WTC11 (cell line): Measurements from ENCODE around the gene BHLHE40. TPM values are rescaled to one million over a fixed set of nuclear protein-coding genes. Genes with fewer than 3 reads are reported as not detected.

Experiments used
- ATAC-seq: fragments of 200-7000 bp; cut with Tn5 transposase; 2 replicates; pipeline ENCODE4 v1.10.0; 2021; ENCODE audit warnings: mild to moderate bottlenecking, moderate library complexity
- CTCF ChIA-PET: fragments of 300-600 bp; sonication (Branson Sonifier 250); formaldehyde crosslinking; loops from one replicate; lab custom pipeline; 2021; ENCODE audit warnings: antibody characterized with exemption; lab: Charles Lee
- POLR2A ChIA-PET: fragments of 350-600 bp; sonication (Branson Sonifier 250); formaldehyde crosslinking; loops from one replicate; lab custom pipeline; 2021; ENCODE audit warnings: antibody characterized with exemption; lab: Charles Lee
- DNase-seq: peaks from one replicate; pipeline ENCODE4 v3.0.0; 2021; ENCODE audit warnings: low spot score
- H3K27ac Mint-ChIP-seq: 2 replicates; pipeline ENCODE4 v1.8.0; 2021; ENCODE audit warnings: mixed read lengths
- H3K27me3 Mint-ChIP-seq: 2 replicates; pipeline ENCODE4 v1.8.0; 2021; ENCODE audit warnings: low read depth, mild to moderate bottlenecking, moderate library complexity, mixed read lengths
- H3K36me3 Mint-ChIP-seq: 2 replicates; pipeline ENCODE4 v1.8.0; 2021; ENCODE audit warnings: mixed read lengths
- H3K4me1 Mint-ChIP-seq: 2 replicates; pipeline ENCODE4 v1.8.0; 2022; ENCODE audit warnings: mixed read lengths
- H3K4me3 Mint-ChIP-seq: 2 replicates; pipeline ENCODE4 v1.8.0; 2021; ENCODE audit warnings: mild to moderate bottlenecking, moderate library complexity, mixed read lengths
- H3K9me3 Mint-ChIP-seq: 2 replicates; pipeline ENCODE4 v1.8.0; 2021; ENCODE audit warnings: mixed read lengths
- AR ChIP-seq: fragments of 250-450 bp; sonication (Bioruptor Pico); IDR thresholded peaks from 2 replicates; pipeline ENCODE4 v1.9.0; 2021; ENCODE audit warnings: mild to moderate bottlenecking
- ATF1 ChIP-seq: sonication (generic); formaldehyde crosslinking; IDR thresholded peaks from 2 replicates; pipeline ENCODE4 v1.8.1; 2023; ENCODE audit warnings: mild to moderate bottlenecking, moderate library complexity, missing genetic modification reagents
- CREB1 ChIP-seq: sonication (generic); formaldehyde crosslinking; IDR thresholded peaks from 2 replicates; pipeline ENCODE4 v1.8.0; 2023; ENCODE audit warnings: mild to moderate bottlenecking, missing genetic modification reagents
- ETV6 ChIP-seq: sonication (generic); formaldehyde crosslinking; IDR thresholded peaks from 2 replicates; pipeline ENCODE4 v1.8.1; 2022; ENCODE audit warnings: mild to moderate bottlenecking, missing genetic modification reagents
- FOXK1 ChIP-seq: sonication (generic); formaldehyde crosslinking; IDR thresholded peaks from 2 replicates; pipeline ENCODE4 v1.8.0; 2022; ENCODE audit warnings: mild to moderate bottlenecking, moderate library complexity, missing genetic modification reagents
- FOXP4 ChIP-seq: sonication (generic); formaldehyde crosslinking; IDR thresholded peaks from 2 replicates; pipeline ENCODE4 v1.8.0; 2022; ENCODE audit warnings: mild to moderate bottlenecking, missing genetic modification reagents
- GRHL2 ChIP-seq: fragments of 250-450 bp; sonication (Bioruptor Pico); IDR thresholded peaks from 2 replicates; pipeline ENCODE4 v1.8.0; 2022; ENCODE audit warnings: mild to moderate bottlenecking, moderate library complexity; ENCODE audit not compliant: insufficient replicate concordance, severe bottlenecking
- HMGA2 ChIP-seq: fragments of 250-450 bp; sonication (Bioruptor Pico); IDR thresholded peaks from 2 replicates; pipeline ENCODE4 v1.4.0; 2021; ENCODE audit warnings: mild to moderate bottlenecking, moderate library complexity
- HMGXB4 ChIP-seq: sonication (generic); formaldehyde crosslinking; IDR thresholded peaks from 2 replicates; pipeline ENCODE4 v1.8.1; 2023; ENCODE audit warnings: mild to moderate bottlenecking, moderate library complexity, missing genetic modification reagents
- JAZF1 ChIP-seq: fragments of 250-450 bp; sonication (Bioruptor Pico); IDR thresholded peaks from 2 replicates; pipeline ENCODE4 v1.9.0; 2021; ENCODE audit warnings: moderate library complexity, mild to moderate bottlenecking, inconsistent platforms
- JUN ChIP-seq: sonication (generic); formaldehyde crosslinking; IDR thresholded peaks from 2 replicates; pipeline ENCODE4 v1.8.0; 2023; ENCODE audit warnings: mild to moderate bottlenecking, missing genetic modification reagents
- MLX ChIP-seq: sonication (generic); formaldehyde crosslinking; IDR thresholded peaks from 2 replicates; pipeline ENCODE4 v1.8.1; 2023; ENCODE audit warnings: mild to moderate bottlenecking, missing genetic modification reagents, moderate library complexity
- NFATC4 ChIP-seq: fragments of 250-450 bp; sonication (Bioruptor Pico); IDR thresholded peaks from 2 replicates; pipeline ENCODE4 v1.9.0; 2021; ENCODE audit warnings: mild to moderate bottlenecking
- NFE2L1 ChIP-seq: sonication (generic); formaldehyde crosslinking; IDR thresholded peaks from 2 replicates; pipeline ENCODE4 v1.8.1; 2023; ENCODE audit warnings: missing genetic modification reagents
- NR3C1 ChIP-seq: sonication (generic); formaldehyde crosslinking; conservative IDR thresholded peaks from 2 replicates; pipeline ENCODE4 v1.8.1; 2023; ENCODE audit warnings: low read depth, mild to moderate bottlenecking, missing genetic modification reagents
- RORB ChIP-seq: fragments of 250-450 bp; sonication (Bioruptor Pico); IDR thresholded peaks from 2 replicates; pipeline ENCODE4 v1.9.0; 2021; ENCODE audit warnings: mild to moderate bottlenecking
- SMAD3 ChIP-seq: sonication (generic); formaldehyde crosslinking; IDR thresholded peaks from 2 replicates; pipeline ENCODE4 v1.8.0; 2022; ENCODE audit warnings: missing genetic modification reagents, mild to moderate bottlenecking, borderline replicate concordance
- SOX15 ChIP-seq: fragments of 250-450 bp; sonication (Bioruptor Pico); IDR thresholded peaks from 2 replicates; pipeline ENCODE4 v1.9.0; 2021; ENCODE audit warnings: mild to moderate bottlenecking
- TEAD1 ChIP-seq: sonication (generic); formaldehyde crosslinking; IDR thresholded peaks from 2 replicates; pipeline ENCODE4 v1.8.0; 2022; ENCODE audit warnings: mild to moderate bottlenecking, missing genetic modification reagents
- USF1 ChIP-seq: sonication (generic); formaldehyde crosslinking; IDR thresholded peaks from 2 replicates; pipeline ENCODE4 v1.8.0; 2022; ENCODE audit warnings: mild to moderate bottlenecking, missing genetic modification reagents
- ZBTB21 ChIP-seq: sonication (generic); formaldehyde crosslinking; IDR thresholded peaks from 2 replicates; pipeline ENCODE4 v1.8.1; 2023; ENCODE audit warnings: mild to moderate bottlenecking, missing genetic modification reagents, borderline replicate concordance
- ZNF416 ChIP-seq: fragments of 250-450 bp; sonication (Bioruptor Pico); IDR thresholded peaks from 2 replicates; pipeline ENCODE4 v1.9.0; 2021; ENCODE audit warnings: mild to moderate bottlenecking, inconsistent platforms
- total RNA-seq: library from RNA; stranded (reverse); gene quantifications from 3 replicates; pipeline ENCODE4 v1.2.3, GENCODE V29; 2021

BHLHE40 gene
- total RNA-seq, 1 experiment from 2014 or later, result 5.7 TPM

- DNase-seq (no peak), ATAC-seq (no peak)
- H3K9me3 Mint-ChIP-seq, result no peaks in the 10 kb centered on the region
- H3K36me3 Mint-ChIP-seq, result no peaks in the 10 kb centered on the region
- POLR2A ChIA-PET, result no interaction called here
- peaks cover 14% of the 10 kb centered on the region for H3K4me1 Mint-ChIP-seq
- H3K27me3 Mint-ChIP-seq, result no peaks in the 10 kb centered on the region; the same call in 1 of the 2 replicates
- H3K4me3 Mint-ChIP-seq, result no peak overlapping the region
- H3K27ac Mint-ChIP-seq, result no peak overlapping the region
- TF ChIP-seq RORB (CRISPR knock-in tag) (no peak), FOXK1 (no peak), USF1 (CRISPR knock-in tag) (no peak)
- CTCF ChIA-PET, result interaction anchor here (1.3 kb wide), 1 partner anchor 47 kb away, joined by 4 read pairs; no protein-coding TSS in a partner anchor
Measured at GRCh38 chr3:5010706-5011554, 31.7 kb downstream of the BHLHE40 start.

GRCh38 chr3:5011555-5012256 lies 32.5 kb downstream of the BHLHE40 start:
- peaks cover 14% of the 10 kb centered on the region for H3K4me1 Mint-ChIP-seq
- H3K27me3 Mint-ChIP-seq, result no peaks in the 10 kb centered on the region; the same call in 1 of the 2 replicates
- DNase-seq (no peak), ATAC-seq (no peak)
- ChIA-PET POLR2A (interaction anchor here (1.3 kb wide), 1 partner anchor 12 kb away, joined by 6 read pairs; no protein-coding TSS in a partner anchor), CTCF (interaction anchor here (0.7 to 1.3 kb wide), 3 partner anchors 26 to 46 kb away, joined by 3 to 4 read pairs (median 3); no protein-coding TSS in a partner anchor)
- H3K36me3 Mint-ChIP-seq, result no peaks in the 10 kb centered on the region
- TF ChIP-seq NFATC4 (CRISPR knock-in tag) (no peak), NR3C1 (CRISPR knock-in tag) (no peak), ATF1 (no peak), ZNF416 (CRISPR knock-in tag) (no peak)
- no peaks in the 10 kb centered on the region for H3K9me3 Mint-ChIP-seq
- no peak overlapping the region for H3K4me3 Mint-ChIP-seq
- no peak overlapping the region for H3K27ac Mint-ChIP-seq

GRCh38 chr3:5012367-5012766 lies 33.1 kb downstream of the BHLHE40 start:
- POLR2A ChIA-PET, result interaction anchor here (1.3 kb wide), 1 partner anchor 11 kb away, joined by 6 read pairs; no protein-coding TSS in a partner anchor
- ATAC-seq (no peak), DNase-seq (no peak)
- H3K9me3 Mint-ChIP-seq, result no peaks in the 10 kb centered on the region
- no peaks in the 10 kb centered on the region for H3K36me3 Mint-ChIP-seq
- no peak for TF ChIP-seq GRHL2 (CRISPR knock-in tag)
- TF ChIP-seq MLX (CRISPR knock-in tag), result no peak
- no peak for TF ChIP-seq FOXP4 (CRISPR knock-in tag)
- TF ChIP-seq JUN (CRISPR knock-in tag), result no peak
- no peak for TF ChIP-seq NFE2L1 (CRISPR knock-in tag)
- no peak for TF ChIP-seq TEAD1 (CRISPR knock-in tag)
- no peak for TF ChIP-seq HMGXB4 (CRISPR knock-in tag)
- no peak for TF ChIP-seq ETV6 (CRISPR knock-in tag)
- no peak for TF ChIP-seq AR (CRISPR knock-in tag)
- no peak for TF ChIP-seq SMAD3
- no peak for TF ChIP-seq CREB1
- no peak for TF ChIP-seq JAZF1 (CRISPR knock-in tag)
- no peak for TF ChIP-seq HMGA2 (CRISPR knock-in tag)
- no peak for TF ChIP-seq SOX15 (CRISPR knock-in tag)
- no peak for TF ChIP-seq ZBTB21 (CRISPR knock-in tag)
- no peaks in the 10 kb centered on the region; the same call in 1 of the 2 replicates for H3K27me3 Mint-ChIP-seq
- H3K4me3 Mint-ChIP-seq, result no peak overlapping the region
- no peak overlapping the region for H3K27ac Mint-ChIP-seq
- CTCF ChIA-PET, result interaction anchor here (0.5 to 0.7 kb wide), 3 partner anchors 12 to 36 kb away, joined by 3 to 4 read pairs (median 3); no protein-coding TSS in a partner anchor
- peaks cover 14% of the 10 kb centered on the region for H3K4me1 Mint-ChIP-seq
